Measurements from ENCODE around the gene C1orf141. TPM values are rescaled to one million over a fixed set of nuclear protein-coding genes. Genes with fewer than 3 reads are reported as not detected.
"Not testable (repeated sequence)": the region's sequence is repeated elsewhere in the genome, so short reads cannot be mapped to it uniquely, and the experiment has no call there.

Gene C1orf141
- total RNA-seq, 1 donor from 2014 or later, result not detected

- H3K36me3 ChIP-seq (ENCODE audit: control insufficient read depth, insufficient read depth, low read length), result no peaks in the 10 kb centered on the region
- H3K27me3 ChIP-seq (ENCODE audit: control insufficient read depth, insufficient read depth, low read length), result no peaks in the 10 kb centered on the region
- H3K4me3 ChIP-seq (ENCODE audit: low read depth, low read length), result no peak overlapping the region
- TF ChIP-seq CTCF (IDR thresholded peaks at IDR 0.05; ENCODE audit: insufficient read depth, low read length, poor library complexity, severe bottlenecking), result no peak
- no peak for DNase-seq (ENCODE audit: low read depth)
Measured at GRCh38 chr1:67148516-67149178, 13.9 kb upstream of the C1orf141 start.

GRCh38 chr1:67147973-67148372 lies 13.2 kb upstream of the C1orf141 start:
- H3K4me3 ChIP-seq (ENCODE audit: low read depth, low read length); H3K27me3 ChIP-seq (ENCODE audit: control insufficient read depth, insufficient read depth, low read length); H3K36me3 ChIP-seq (ENCODE audit: control insufficient read depth, insufficient read depth, low read length); DNase-seq (ENCODE audit: low read depth): not testable (repeated sequence)

GRCh38 chr1:67146539-67146938 lies 11.8 kb upstream of the C1orf141 start:
- no peak for TF ChIP-seq CTCF (IDR thresholded peaks at IDR 0.05; ENCODE audit: insufficient read depth, low read length, poor library complexity, severe bottlenecking)

GRCh38 chr1:67146101-67146500 lies 11.3 kb upstream of the C1orf141 start:
- Histone ChIP-seq H3K36me3 (ENCODE audit: control insufficient read depth, insufficient read depth, low read length) (no peaks in the 10 kb centered on the region), H3K4me3 (ENCODE audit: low read depth, low read length) (no peak overlapping the region), H3K27me3 (ENCODE audit: control insufficient read depth, insufficient read depth, low read length) (no peaks in the 10 kb centered on the region)
- no peak for DNase-seq (ENCODE audit: low read depth)
- TF ChIP-seq CTCF (IDR thresholded peaks at IDR 0.05; ENCODE audit: insufficient read depth, low read length, poor library complexity, severe bottlenecking), result no peak

More at GRCh38 chr1:67146539-67146938, 11.8 kb upstream of the C1orf141 start:
- H3K27me3 ChIP-seq (ENCODE audit: control insufficient read depth, insufficient read depth, low read length), result no peaks in the 10 kb centered on the region
- no peak for DNase-seq (ENCODE audit: low read depth)
- H3K36me3 ChIP-seq (ENCODE audit: control insufficient read depth, insufficient read depth, low read length), result no peaks in the 10 kb centered on the region
- H3K4me3 ChIP-seq (ENCODE audit: low read depth, low read length), result no peak overlapping the region

- TF ChIP-seq CTCF (IDR thresholded peaks at IDR 0.05; ENCODE audit: insufficient read depth, low read length, poor library complexity, severe bottlenecking), result peak; percentile 14
- no peaks in the 10 kb centered on the region for H3K36me3 ChIP-seq (ENCODE audit: control insufficient read depth, insufficient read depth, low read length)
- H3K4me3 ChIP-seq (ENCODE audit: low read depth, low read length), result no peak overlapping the region
- no peaks in the 10 kb centered on the region for H3K27me3 ChIP-seq (ENCODE audit: control insufficient read depth, insufficient read depth, low read length)
- DNase-seq (ENCODE audit: low read depth), result no peak
Measured at GRCh38 chr1:67144696-67145095, 9.9 kb upstream of the C1orf141 start.

GRCh38 chr1:67143966-67144365 lies 9.2 kb upstream of the C1orf141 start:
- DNase-seq (ENCODE audit: low read depth), result no peak
- TF ChIP-seq CTCF (IDR thresholded peaks at IDR 0.05; ENCODE audit: insufficient read depth, low read length, poor library complexity, severe bottlenecking), result no peak
- no peaks in the 10 kb centered on the region for H3K36me3 ChIP-seq (ENCODE audit: control insufficient read depth, insufficient read depth, low read length)
- no peak overlapping the region for H3K4me3 ChIP-seq (ENCODE audit: low read depth, low read length)
- no peaks in the 10 kb centered on the region for H3K27me3 ChIP-seq (ENCODE audit: control insufficient read depth, insufficient read depth, low read length)
